Erythroblast (primary cell): ENCODE measurements around the gene LRATD1.
A peak's percentile ranks its signal among the peaks of the same experiment; 100 is the strongest.

Source experiments
- DNase-seq, 2 experiments: peaks; one replicate each; lab custom pipeline; 2025; lab: John Stamatoyannopoulos, UW
- GATA1 ChIP-seq: IDR thresholded peaks from 2 replicates; pipeline ENCODE4 v1.6.1; 2011; ENCODE audit warnings: low read depth, mild to moderate bottlenecking, control low read depth, low read length, moderate library complexity
- POLR2A ChIP-seq: IDR thresholded peaks from 2 replicates; pipeline ENCODE4 v1.6.1; 2011; ENCODE audit warnings: mild to moderate bottlenecking, low read length

LRATD1 gene

DNA sequence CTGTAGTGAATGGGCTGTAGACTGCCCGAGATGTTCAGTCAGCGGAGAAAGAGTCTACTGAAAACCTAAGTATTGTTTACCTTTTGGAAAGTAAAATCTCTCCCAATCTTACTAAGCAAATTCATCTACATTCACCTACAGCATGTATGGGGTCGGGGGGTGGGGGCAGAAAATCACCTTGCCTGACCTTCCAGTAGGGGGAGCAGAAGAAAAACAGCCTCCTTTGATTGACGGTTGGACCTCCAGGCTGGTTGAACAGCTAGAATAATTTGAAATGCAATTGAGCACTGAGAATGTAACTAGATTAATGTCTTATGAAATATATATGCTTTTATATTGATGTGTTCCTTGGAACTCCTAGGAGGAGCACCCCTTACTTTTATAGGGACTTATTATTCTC lies 10.0 kb downstream of the LRATD1 start:
- peak in 1 of 2 experiments; percentile 2 for DNase-seq
- TF ChIP-seq POLR2A (no peak), GATA1 (no peak)

DNA sequence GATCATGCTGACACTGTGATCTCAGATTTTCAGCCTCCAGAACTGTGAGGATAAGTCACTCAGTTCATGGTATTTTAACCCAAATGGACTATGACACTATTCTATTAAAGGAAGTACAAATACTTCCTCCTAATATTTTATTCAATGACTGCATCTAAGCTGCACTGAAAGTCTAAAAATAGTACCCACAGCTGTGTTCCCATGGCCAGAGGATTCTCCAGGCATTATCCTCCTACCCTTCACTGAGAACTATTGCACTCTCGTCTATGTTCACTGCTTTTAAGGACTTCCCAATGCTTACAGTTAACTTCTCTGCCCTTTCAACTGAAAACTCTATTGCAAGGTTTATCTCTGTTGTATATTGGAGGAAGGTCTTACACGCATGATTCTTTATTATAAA lies 15.2 kb downstream of the LRATD1 start:
- TF ChIP-seq POLR2A: no peak
- no peak for TF ChIP-seq GATA1

DNA sequence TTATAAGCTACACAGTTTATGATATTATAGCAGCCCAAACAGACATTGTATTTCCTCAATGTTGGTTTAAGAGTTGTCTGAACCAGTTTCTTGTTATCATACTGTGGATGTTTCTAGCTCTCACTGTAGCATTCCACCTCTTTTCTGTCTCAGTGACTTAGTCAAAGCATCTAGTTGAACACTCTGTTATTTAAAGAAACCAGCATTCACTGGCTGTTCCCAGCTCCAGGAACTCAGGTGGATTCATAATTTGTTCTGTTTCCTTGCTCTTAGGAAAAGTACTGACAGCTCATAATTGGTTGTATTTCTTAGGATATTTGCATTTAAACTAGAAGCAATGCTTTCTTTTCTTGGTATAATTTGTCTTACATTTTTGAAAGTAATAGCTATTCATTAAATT lies 17.5 kb downstream of the LRATD1 start:
- TF ChIP-seq POLR2A (no peak), GATA1 (no peak)
- no peak for DNase-seq

More for the DNA sequence above, 15.2 kb downstream of the LRATD1 start:
- DNase-seq: no peak

DNA sequence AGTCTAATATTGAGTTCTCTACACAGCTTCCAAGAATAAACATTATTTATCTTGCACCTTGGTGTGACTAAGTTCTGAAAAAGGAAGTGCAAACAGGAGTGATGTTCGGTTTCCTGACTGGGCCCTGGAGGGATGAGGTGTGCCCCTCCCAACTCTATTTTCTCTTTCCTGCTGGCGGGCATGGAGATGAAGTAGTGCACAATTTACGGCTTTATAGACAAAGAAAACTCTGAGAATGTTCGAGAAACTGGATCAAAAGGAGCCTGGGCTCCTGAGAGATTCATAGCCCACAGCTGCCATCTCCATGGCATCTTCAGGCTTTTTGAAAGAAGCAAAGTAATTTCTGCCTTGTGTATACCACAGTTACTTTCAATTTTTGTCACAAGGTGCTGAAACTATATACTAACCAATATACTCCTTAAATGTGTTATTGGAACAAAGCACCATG lies 22.3 kb downstream of the LRATD1 start:
- no peak for DNase-seq
- no peak for TF ChIP-seq POLR2A
- no peak for TF ChIP-seq GATA1

DNA sequence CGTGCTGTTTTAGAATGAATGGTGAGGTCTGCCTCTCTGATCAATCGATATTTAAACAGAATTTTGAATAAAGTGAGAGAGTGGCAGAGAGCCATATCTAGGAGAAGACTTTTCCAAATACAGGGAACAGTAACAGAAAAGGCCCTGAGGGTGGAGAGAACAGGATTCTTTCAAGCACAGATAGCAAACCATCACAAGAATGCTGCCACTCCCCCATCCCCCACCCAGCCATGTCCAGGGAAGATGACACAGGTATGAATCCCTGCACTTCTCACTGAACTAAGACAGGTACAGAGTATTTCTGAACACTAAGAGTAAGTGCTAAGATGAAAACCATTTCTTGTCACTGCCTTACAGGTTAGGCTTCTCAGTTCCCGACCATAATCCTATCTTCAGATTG lies 23.6 kb downstream of the LRATD1 start:
- no peak for DNase-seq

DNA sequence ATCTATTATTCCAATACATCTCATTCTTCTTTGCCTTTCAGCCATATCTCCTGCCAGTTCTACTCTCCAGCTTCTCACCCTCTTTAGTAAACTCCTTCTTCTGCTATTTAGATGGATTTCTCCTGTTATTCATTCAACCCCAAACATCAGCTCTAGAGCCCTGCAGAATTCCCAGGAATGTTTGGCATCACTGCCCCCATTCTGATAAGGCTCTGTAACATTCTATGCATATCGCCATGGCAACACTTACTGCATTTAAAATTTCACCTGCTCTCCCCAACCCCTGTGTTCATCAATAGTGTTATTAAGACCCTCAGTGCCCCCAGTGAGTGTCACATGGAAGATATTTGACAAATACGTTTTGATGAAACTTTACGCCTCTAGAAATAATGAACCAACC lies 28.6 kb downstream of the LRATD1 start:
- TF ChIP-seq GATA1 (no peak), POLR2A (no peak)
- no peak for DNase-seq

More for the DNA sequence above, 23.6 kb downstream of the LRATD1 start:
- no peak for TF ChIP-seq POLR2A
- no peak for TF ChIP-seq GATA1

DNA sequence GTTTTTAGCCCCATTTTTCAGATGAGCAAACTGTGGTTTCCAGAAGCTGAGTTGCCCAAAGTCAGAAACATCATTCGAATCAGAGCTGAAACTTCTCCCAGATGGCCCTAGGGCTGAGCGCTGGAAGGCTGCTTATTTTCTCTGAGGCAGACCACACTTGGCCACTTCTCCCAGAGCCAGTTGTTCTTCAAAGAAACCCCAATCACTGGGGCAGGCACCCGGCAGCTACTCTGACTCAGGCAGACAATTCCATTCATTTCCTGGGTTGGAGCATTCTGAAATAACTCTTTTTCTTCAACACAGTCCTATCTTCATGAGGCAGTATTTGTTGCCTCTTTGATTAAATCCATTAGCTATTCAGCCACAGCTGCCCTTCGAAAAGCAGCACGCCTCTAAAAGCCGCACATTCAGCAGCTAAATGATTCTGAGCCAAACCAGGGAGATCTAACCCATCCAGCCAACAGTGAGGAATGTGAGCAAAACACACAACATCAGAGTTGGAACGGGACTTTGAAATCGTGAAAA lies 40.9 kb downstream of the LRATD1 start:
- TF ChIP-seq POLR2A (no peak), GATA1 (no peak)
- DNase-seq: no peak

DNA sequence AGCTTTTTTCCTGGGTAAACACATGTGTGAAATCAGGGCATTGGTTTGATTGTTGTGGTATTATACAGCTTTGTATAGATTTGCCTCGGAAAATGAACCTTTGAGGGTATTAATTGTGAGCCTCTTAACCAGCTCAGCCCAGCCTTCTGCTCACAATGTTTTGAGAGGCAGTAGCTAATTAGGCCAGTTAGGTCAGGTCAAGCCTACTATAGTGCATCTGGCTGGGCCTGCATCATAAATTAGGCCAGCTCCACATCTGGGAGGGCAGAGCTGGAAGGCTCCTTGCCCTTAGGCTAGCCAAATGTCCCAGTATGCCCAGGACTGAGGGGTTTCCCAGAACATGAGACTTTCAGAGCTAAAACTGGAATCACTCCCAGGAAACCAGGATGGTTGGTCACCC lies 43.0 kb downstream of the LRATD1 start:
- DNase-seq: no peak
- TF ChIP-seq POLR2A: no peak
- TF ChIP-seq GATA1: no peak

DNA sequence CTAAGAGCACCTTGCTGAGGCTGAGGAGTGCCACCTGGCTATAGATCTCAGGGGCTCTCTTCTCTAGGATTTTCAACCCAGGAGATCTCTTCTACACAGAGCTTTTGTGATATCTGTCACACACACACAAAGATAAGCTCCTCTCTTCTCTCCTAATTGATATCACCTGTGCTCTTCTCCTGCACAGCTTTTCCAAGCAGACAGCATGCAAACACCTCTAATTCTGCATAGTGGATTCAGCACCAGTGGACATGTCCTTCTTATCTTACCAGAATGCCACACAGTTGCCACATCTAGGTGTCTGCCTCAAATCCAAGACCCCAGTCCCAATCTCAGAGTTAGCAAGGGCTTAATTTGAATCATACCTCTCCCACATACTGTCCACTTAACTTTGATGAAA lies 43.9 kb downstream of the LRATD1 start:
- no peak for TF ChIP-seq POLR2A
- TF ChIP-seq GATA1: no peak
- DNase-seq: no peak

DNA sequence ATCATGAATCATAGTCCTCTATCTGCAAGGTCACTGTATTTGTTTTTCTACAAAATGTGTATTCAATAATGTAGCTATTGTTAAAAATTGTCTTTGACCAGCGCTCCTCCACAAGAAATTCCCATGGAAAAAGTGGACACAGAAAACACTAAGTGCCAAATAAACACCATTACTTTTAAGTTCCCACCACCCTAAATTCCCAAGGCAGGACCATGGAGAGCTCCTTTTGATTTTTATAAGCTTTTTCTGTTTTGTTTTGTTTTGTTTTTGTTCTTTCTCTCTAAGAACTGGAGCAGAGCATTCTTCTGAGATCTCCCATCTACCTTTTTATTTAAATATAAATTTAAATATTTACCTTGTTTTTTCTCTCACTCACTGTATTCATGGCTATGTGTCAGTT lies 44.5 kb downstream of the LRATD1 start:
- no peak for TF ChIP-seq POLR2A
- no peak for TF ChIP-seq GATA1
- DNase-seq: no peak

DNA sequence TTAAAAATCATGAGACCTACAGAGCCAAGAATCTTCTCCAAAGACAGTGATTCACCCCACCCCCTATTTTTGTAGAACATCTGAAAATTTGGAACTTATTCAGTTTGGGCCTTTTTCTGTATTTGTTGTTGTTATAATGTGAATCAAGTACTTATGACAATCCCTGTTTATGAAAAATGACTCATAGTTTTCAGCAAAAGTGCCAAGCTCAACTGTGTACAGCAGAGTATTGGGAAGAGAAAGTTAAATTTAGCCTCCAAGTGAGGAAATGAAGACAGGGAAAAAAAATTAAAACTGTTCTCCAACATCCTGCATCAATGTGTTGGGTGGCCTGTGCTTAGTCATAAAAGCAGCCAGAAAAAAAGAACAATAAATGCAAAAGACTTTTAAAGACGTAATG lies 46.2 kb downstream of the LRATD1 start:
- DNase-seq: no peak
- no peak for TF ChIP-seq POLR2A
- no peak for TF ChIP-seq GATA1

DNA sequence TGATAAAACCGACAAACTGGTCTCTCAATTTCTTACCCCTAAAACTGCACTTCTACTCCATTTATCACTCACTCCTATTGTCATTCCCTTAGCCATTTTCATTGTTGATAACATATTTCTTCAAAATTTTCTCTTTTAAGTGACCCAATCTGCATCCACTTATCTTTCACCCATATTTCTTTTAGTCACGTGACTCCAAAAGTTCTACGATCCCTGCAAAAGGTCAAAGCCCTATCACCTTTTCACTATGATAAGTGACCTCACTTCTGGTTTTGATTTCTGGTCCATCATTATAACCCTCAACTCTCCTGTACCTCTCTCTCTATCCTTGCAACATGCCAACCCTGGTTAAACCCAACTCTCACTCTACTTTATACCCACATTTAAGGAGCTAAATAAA lies 49.1 kb downstream of the LRATD1 start:
- no peak for DNase-seq
- no peak for TF ChIP-seq POLR2A
- no peak for TF ChIP-seq GATA1
